ENCODE data around the gene TRPM3.

TRPM3 gene

DNA sequence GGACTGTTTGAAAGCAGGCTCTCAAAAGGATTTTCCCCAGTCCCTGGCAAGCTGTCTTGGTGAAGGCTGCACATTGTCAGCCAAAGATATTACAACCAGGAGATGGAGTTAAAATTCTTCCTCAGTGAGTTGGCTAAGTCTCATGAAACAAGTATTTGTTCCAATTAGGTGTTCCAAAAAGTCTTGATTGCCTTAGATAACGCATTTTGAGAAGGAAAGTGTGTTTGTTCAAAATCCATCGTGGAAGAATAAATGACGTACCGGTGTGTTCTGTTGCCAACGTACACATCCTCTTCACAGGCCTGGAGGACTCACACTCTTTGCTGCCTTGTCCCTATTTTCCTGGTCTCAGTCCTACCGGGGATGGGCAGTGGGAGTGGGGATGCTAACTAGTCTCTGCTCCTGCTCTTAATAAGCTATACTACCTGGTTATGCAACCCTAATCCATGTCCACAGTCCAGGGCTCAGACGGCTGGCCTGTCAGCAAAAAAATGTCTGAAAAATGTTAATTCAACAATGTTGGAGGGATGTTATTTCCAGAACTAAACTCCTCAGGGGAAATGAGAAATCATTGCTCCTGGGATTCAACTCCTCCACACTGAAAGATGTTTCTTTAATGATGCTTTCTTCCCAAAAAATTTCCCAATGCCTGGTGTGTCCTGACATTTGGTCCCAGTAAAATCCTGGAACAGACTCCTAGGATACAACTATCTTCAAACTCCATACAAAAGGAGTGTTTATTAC is 531.7 kb downstream of the TRPM3 start:
- no peaks in the 10 kb centered on the region for H3K27me3 Mint-ChIP-seq (ENCODE audit: low read depth)
- H3K9me3 Mint-ChIP-seq: no peaks in the 10 kb centered on the region
- H3K4me1 Mint-ChIP-seq (ENCODE audit: low read depth): no peaks in the 10 kb centered on the region
- no peak overlapping the region for H3K4me3 Mint-ChIP-seq
- no peaks in the 10 kb centered on the region for H3K36me3 Mint-ChIP-seq (ENCODE audit: low read depth)
- H3K27ac Mint-ChIP-seq: no peak overlapping the region

DNA sequence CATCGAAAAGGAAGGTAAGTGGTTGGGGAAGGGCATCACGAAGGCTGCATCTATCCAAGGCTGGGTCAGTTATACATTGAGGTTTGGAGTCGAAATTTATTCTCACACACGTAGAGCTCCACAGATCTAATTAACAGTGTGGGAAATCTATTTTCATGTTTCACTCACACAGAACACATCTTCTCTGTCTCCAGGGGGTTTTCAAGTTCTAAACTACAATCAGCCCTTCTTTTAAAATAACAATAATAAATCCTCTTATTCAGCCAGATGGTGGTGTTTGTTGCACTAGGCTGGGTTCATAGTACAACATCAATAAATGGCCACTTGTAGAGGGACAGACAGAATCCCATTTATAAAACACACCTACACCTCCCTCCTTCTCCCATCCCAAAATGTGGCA is 532.4 kb downstream of the TRPM3 start:
- Mint-ChIP-seq H3K27ac (no peak overlapping the region), H3K36me3 (ENCODE audit: low read depth) (no peaks in the 10 kb centered on the region), H3K4me1 (ENCODE audit: low read depth) (no peaks in the 10 kb centered on the region), H3K9me3 (no peaks in the 10 kb centered on the region), H3K4me3 (no peak overlapping the region), H3K27me3 (ENCODE audit: low read depth) (no peaks in the 10 kb centered on the region)

GRCh38 chr9:70588381-70588780 is 533.0 kb downstream of the TRPM3 start:
- no peaks in the 10 kb centered on the region for H3K4me1 Mint-ChIP-seq (ENCODE audit: low read depth)
- no peak overlapping the region for H3K27ac Mint-ChIP-seq
- no peaks in the 10 kb centered on the region for H3K36me3 Mint-ChIP-seq (ENCODE audit: low read depth)
- no peak overlapping the region for H3K4me3 Mint-ChIP-seq
- H3K27me3 Mint-ChIP-seq (ENCODE audit: low read depth): no peaks in the 10 kb centered on the region
- no peaks in the 10 kb centered on the region for H3K9me3 Mint-ChIP-seq

DNA sequence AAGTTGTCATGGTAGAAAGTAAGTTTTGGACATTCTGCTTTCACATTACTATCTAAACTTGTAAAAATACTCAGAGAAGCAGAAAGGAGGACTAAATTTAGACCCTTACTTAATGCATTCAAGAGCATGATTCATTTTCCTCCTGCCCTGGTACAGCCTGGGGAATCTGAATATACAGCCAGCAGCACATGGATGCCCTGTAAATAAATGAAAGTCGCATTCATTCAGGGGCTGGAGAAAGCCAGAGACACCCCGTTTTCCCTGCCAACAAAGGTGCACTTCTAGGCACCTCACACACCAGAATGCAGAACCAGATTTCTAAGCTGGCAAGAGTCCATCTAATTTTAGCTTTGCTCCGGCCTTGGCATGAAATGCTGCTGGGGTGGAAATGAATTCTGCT is 534.2 kb downstream of the TRPM3 start:
- Mint-ChIP-seq H3K27me3 (ENCODE audit: low read depth) (no peaks in the 10 kb centered on the region), H3K36me3 (ENCODE audit: low read depth) (no peaks in the 10 kb centered on the region), H3K9me3 (no peaks in the 10 kb centered on the region), H3K4me1 (ENCODE audit: low read depth) (no peaks in the 10 kb centered on the region), H3K27ac (no peak overlapping the region), H3K4me3 (no peak overlapping the region)

- Mint-ChIP-seq H3K4me3 (no peak overlapping the region), H3K27me3 (ENCODE audit: low read depth) (no peaks in the 10 kb centered on the region), H3K9me3 (no peaks in the 10 kb centered on the region), H3K27ac (no peak overlapping the region), H3K36me3 (ENCODE audit: low read depth) (no peaks in the 10 kb centered on the region), H3K4me1 (ENCODE audit: low read depth) (no peaks in the 10 kb centered on the region)
Observed at GRCh38 chr9:70586476-70586875, 534.9 kb downstream of the TRPM3 start.

DNA sequence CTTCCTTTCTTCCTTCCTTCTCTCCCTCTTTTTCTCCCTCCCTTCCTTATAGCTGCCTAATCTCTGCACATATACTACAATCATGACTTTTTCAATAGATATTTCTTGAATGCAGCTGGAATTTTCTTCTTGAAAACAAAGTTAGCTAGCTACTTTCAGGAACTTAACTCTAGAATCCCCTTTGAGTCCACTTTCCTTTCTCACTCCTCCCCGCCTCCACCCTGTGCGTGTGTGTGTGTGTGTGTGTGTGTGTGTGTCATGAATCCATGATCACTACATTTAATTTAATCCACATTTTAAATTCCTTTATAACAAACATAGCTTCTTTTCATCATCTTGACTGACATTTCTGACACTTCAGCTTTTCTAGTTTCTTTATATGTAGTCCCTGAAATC is 539.5 kb downstream of the TRPM3 start:
- Mint-ChIP-seq H3K36me3 (ENCODE audit: low read depth) (peaks cover 3% of the 10 kb centered on the region), H3K27me3 (ENCODE audit: low read depth) (no peaks in the 10 kb centered on the region), H3K9me3 (no peaks in the 10 kb centered on the region), H3K27ac (no peak overlapping the region), H3K4me1 (ENCODE audit: low read depth) (no peaks in the 10 kb centered on the region), H3K4me3 (no peak overlapping the region)

GRCh38 chr9:70581214-70581954 is 540.0 kb downstream of the TRPM3 start:
- Mint-ChIP-seq H3K9me3 (no peaks in the 10 kb centered on the region), H3K27me3 (ENCODE audit: low read depth) (no peaks in the 10 kb centered on the region), H3K27ac (no peak overlapping the region), H3K36me3 (ENCODE audit: low read depth) (peaks cover 5% of the 10 kb centered on the region), H3K4me3 (no peak overlapping the region), H3K4me1 (ENCODE audit: low read depth) (no peaks in the 10 kb centered on the region)

GRCh38 chr9:70580606-70581195 is 540.7 kb downstream of the TRPM3 start:
- H3K4me1 Mint-ChIP-seq (ENCODE audit: low read depth): no peaks in the 10 kb centered on the region
- H3K27me3 Mint-ChIP-seq (ENCODE audit: low read depth): no peaks in the 10 kb centered on the region
- peaks cover 5% of the 10 kb centered on the region for H3K36me3 Mint-ChIP-seq (ENCODE audit: low read depth)
- H3K27ac Mint-ChIP-seq: no peak overlapping the region
- no peaks in the 10 kb centered on the region for H3K9me3 Mint-ChIP-seq
- H3K4me3 Mint-ChIP-seq: no peak overlapping the region

DNA sequence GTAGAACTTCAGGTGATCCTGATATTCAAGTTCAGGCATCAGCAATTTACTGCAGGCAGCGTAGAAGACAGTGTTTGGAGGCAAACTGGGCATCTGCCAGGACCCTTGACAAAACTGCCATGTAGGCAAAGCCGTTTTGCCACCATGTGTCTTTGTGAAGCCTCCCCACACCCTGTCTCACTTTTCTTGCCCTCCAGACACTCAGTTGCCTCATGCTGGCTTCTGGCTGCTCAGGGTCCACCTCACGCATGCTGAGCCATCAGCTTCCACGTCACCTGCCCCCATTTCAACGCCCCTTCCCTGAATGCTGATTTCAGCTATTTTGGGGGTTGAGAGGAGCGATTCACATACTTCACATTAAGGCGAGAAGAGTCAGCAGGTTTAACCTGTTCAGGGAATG is 541.7 kb downstream of the TRPM3 start:
- Mint-ChIP-seq H3K27ac (no peak overlapping the region), H3K4me3 (no peak overlapping the region), H3K9me3 (no peaks in the 10 kb centered on the region), H3K4me1 (ENCODE audit: low read depth) (no peaks in the 10 kb centered on the region), H3K27me3 (ENCODE audit: low read depth) (no peaks in the 10 kb centered on the region), H3K36me3 (ENCODE audit: low read depth) (peaks cover 5% of the 10 kb centered on the region)

DNA sequence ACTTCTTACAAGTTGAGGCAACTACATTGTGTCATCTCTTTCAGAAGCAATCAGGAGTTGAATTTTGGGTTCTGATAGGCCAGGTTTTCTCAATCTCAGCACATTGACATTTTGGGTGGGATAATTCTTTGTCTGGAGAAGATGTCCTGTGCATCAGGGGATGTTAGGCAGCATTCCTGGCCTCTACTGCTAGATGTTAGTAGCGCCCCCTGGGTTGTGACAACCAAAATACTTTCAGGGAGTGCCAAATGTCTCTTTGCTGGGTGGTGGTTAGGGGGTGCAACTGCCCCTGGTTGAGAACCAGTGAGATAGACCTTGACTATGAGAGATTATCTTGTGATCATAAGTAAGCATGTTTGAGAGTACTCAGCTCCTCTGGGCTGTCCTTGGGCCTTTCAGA is 542.7 kb downstream of the TRPM3 start:
- Mint-ChIP-seq H3K36me3 (ENCODE audit: low read depth) (peaks cover 10% of the 10 kb centered on the region), H3K27me3 (ENCODE audit: low read depth) (peaks cover 6% of the 10 kb centered on the region), H3K4me3 (no peak overlapping the region), H3K27ac (no peak overlapping the region), H3K9me3 (no peaks in the 10 kb centered on the region), H3K4me1 (ENCODE audit: low read depth) (peaks cover 3% of the 10 kb centered on the region)

DNA sequence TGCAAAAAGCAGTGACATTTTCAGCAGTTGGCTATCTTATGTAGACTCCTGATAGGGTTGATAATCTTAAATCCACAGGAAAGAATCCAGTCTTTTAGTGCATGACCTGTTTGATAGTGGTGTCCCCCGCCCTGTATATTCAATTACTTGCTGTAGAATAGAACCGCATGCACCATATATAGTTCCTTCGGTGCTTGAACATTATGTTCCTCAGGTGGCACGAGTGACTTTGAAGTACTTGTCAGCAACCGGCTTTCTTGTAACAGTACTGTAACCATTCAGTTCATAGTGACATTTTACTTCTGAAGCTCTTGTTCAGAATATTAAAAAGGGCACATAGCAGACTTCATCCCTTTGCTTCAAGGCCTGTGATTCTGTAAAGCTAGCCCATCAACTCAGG is 543.8 kb downstream of the TRPM3 start:
- H3K36me3 Mint-ChIP-seq (ENCODE audit: low read depth): peaks cover 10% of the 10 kb centered on the region
- H3K9me3 Mint-ChIP-seq: no peaks in the 10 kb centered on the region
- H3K4me1 Mint-ChIP-seq (ENCODE audit: low read depth): peaks cover 3% of the 10 kb centered on the region
- no peak overlapping the region for H3K27ac Mint-ChIP-seq
- H3K4me3 Mint-ChIP-seq: no peak overlapping the region
- peaks cover 6% of the 10 kb centered on the region for H3K27me3 Mint-ChIP-seq (ENCODE audit: low read depth)

GRCh38 chr9:70576116-70576515 is 545.3 kb downstream of the TRPM3 start:
- Mint-ChIP-seq H3K27ac (no peak overlapping the region), H3K36me3 (ENCODE audit: low read depth) (peaks cover 10% of the 10 kb centered on the region), H3K27me3 (ENCODE audit: low read depth) (peaks cover 6% of the 10 kb centered on the region), H3K9me3 (no peaks in the 10 kb centered on the region), H3K4me3 (no peak overlapping the region), H3K4me1 (ENCODE audit: low read depth) (peaks cover 3% of the 10 kb centered on the region)

DNA sequence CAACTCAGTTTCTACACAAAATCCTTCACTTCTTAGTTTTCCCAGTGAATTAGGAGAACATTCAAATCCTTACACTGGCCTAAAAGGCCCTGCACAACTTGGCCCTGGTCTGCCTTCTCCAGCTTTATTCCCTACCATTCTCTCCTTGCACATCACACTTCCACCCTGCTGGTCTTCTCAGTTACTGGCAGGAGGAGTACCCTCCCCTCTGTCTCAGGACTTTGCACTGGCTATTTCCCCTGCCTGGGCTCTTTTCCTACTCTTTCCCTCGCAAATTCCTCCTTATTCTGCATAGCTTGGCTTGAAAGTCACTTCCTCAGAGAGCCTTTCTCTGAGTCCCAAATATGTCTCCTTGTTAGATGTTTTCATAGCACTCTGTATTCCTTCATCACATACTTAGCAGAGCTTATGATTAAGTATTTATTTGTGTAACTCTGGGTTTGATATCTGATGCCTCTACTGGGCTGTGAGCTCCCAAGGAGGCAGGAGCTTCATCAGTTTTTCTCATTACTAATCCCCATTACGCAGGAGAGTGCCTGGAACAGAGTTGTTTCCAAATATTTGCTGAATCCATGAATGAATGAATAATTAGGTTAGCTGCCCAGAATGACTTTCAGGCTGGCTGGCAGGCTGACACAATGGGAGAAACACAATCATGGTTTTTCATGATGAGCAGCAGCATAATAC is 547.1 kb downstream of the TRPM3 start:
- Mint-ChIP-seq H3K9me3 (no peaks in the 10 kb centered on the region), H3K4me1 (ENCODE audit: low read depth) (peaks cover 3% of the 10 kb centered on the region), H3K4me3 (no peak overlapping the region), H3K27ac (no peak overlapping the region), H3K36me3 (ENCODE audit: low read depth) (peaks cover 7% of the 10 kb centered on the region), H3K27me3 (ENCODE audit: low read depth) (peaks cover 6% of the 10 kb centered on the region)

DNA sequence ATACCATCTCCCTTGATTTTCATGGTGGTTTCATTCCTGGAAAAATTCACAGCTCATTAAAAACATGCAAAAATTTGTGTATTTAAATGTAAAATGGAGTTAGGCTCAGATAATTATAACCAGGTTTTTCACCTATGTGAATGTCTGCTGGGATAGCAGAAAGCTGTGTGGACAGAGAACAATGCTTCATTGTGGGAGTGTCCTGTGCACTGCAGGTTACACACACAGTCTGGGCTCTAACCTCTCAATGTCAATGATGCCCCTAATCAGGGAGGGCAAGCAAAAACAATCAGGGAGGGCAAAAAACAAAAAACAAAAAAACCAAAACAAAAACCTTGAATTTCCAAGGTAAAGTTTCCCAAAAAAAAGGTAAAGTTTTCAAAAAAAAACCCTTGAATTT is 548.1 kb downstream of the TRPM3 start:
- Mint-ChIP-seq H3K4me1 (ENCODE audit: low read depth) (peaks cover 3% of the 10 kb centered on the region), H3K27ac (no peak overlapping the region), H3K4me3 (no peak overlapping the region), H3K9me3 (no peaks in the 10 kb centered on the region), H3K27me3 (ENCODE audit: low read depth) (peaks cover 6% of the 10 kb centered on the region), H3K36me3 (ENCODE audit: low read depth) (peaks cover 7% of the 10 kb centered on the region)

DNA sequence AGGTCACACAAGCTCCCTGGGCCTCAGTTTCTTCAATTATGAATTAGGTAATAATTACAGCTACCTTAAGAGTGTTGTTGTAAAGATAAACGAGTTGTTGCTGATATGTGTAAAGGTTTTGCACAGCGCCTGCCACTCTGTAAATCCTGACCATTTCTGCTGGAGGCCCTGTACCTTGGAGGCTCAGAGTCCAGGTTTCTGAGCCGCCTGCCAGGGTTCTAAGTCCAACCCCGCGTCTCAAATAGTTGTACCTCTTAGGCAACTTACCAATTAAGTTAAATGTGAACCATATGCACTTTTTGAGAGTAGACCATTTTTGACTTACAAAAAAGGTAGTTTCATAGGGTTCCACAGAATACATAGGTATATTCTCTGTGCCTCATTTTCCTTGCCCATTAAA is 550.2 kb downstream of the TRPM3 start:
- H3K27me3 Mint-ChIP-seq (ENCODE audit: low read depth): peaks cover 6% of the 10 kb centered on the region
- H3K4me3 Mint-ChIP-seq: no peak overlapping the region
- H3K36me3 Mint-ChIP-seq (ENCODE audit: low read depth): peaks cover 6% of the 10 kb centered on the region
- peaks cover 13% of the 10 kb centered on the region for H3K4me1 Mint-ChIP-seq (ENCODE audit: low read depth)
- no peaks in the 10 kb centered on the region for H3K9me3 Mint-ChIP-seq
- H3K27ac Mint-ChIP-seq: no peak overlapping the region

All from T-helper 1 cell treated with Interleukin-12 subunit alpha and Interleukin-12 subunit beta and Interleukin-4 antibody, amounts not matched to agents 30 μg/mL and 1 μg/mL, for 36 hours (primary cell).